ENCODE data around the gene XPO1. TPM values are rescaled to one million over a fixed set of nuclear protein-coding genes. Genes with fewer than 3 reads are reported as not detected.

The XPO1 gene
- total and polyA plus RNA-seq, 2 of the 4 experiments (the other 2 are of a cell fraction): 78.5 to 104 TPM

DNA sequence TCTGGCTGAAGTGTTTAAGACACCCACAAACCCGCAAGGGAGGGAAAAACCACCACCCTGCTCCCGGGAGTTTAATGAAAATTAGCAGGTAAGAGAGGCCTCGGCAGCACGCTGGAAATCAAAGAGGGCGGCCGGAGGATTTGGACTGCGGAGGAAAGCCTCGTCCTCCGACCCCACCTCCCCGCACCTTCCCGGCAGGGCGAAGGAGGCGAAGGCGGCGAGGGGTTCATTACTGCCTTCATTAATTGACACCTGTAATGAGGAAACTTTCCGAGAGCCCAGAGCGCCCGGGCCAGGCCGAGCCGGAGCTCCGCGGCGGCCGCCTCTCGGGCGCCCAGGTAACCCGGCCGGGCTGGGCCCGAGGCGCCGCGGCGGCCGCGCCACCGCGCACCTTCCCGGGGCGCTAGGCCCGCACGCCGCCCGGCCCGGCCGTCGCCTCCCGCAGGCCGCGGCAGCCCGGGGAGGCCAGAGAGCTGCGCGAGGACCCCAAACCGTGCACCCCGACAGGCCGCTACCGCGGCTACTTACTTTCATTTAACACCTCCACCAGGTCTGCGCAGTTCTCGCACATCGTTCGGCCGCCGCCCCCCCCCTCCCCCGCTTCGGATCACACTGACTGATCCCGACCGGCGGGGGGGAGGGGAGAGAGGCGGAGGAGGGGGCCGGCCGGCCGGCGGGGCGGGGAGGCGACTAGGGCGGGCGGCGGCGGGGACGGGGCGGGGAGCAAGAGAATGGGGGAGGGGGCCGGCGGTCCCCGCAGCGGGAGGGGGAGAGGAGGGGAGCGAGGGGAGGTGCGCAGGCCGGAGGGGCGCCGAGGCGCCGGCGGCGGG is 67.8 kb downstream of the XPO1 start:
- H3K4me3 ChIP-seq (ENCODE audit: insufficient read depth, low read depth, low read length): peak overlapping the region; percentile 95
- H3K9me3 ChIP-seq (ENCODE audit: control insufficient read depth, insufficient read depth, low read length): no peaks in the 10 kb centered on the region
- H3K14ac ChIP-seq (replicated peaks; ENCODE audit: low read depth, low read length): peak overlapping the region; percentile 39
- peak overlapping the region; percentile 66; the same call in 1 of the 2 replicates for H4K91ac ChIP-seq (ENCODE audit: insufficient read depth, low read depth, low read length)
- H4K5ac ChIP-seq (ENCODE audit: low read depth, low read length): no peak overlapping the region
- no peak overlapping the region; the same call in 1 of the 2 replicates for H3K18ac ChIP-seq (ENCODE audit: low read depth, low read length)
- no peak overlapping the region for H2BK120ac ChIP-seq (ENCODE audit: low read depth, low read length)
- WGBS, 2 experiments (ENCODE audit: extremely low coverage in 2 of 2, insufficient read length in 1 of 2): 0% methylated on average over 18 of the region's 94 CpGs; no CpG with 5 or more reads in 1 of the 2 experiments
- no peak overlapping the region for H2BK20ac ChIP-seq (ENCODE audit: low read depth, low read length)
- no peak for TF ChIP-seq FOS (IDR thresholded peaks at IDR 0.05; ENCODE audit: low read depth, low read length)
- TF ChIP-seq RCOR1 (IDR thresholded peaks at IDR 0.05; ENCODE audit: insufficient replicate concordance, low read length): no peak
- no peak for TF ChIP-seq CTCF (conservative IDR thresholded peaks at IDR 0.05; ENCODE audit: low read depth, low read length)
- no peak for TF ChIP-seq RAD21 (IDR thresholded peaks at IDR 0.05; ENCODE audit: low read length)
- no peak for TF ChIP-seq SMC3 (IDR thresholded peaks at IDR 0.05; ENCODE audit: low read depth, low read length)
- no peak for TF ChIP-seq USF2 (IDR thresholded peaks at IDR 0.05; ENCODE audit: low read depth, low read length)
- no peak for TF ChIP-seq CEBPB (IDR thresholded peaks at IDR 0.05; ENCODE audit: low read depth, low read length)
- no peak for TF ChIP-seq ELK1 (IDR thresholded peaks at IDR 0.05; ENCODE audit: borderline replicate concordance, low read depth, low read length)
- TF ChIP-seq MXI1 (IDR thresholded peaks at IDR 0.05; ENCODE audit: borderline replicate concordance, low read depth, low read length): no peak
- TF ChIP-seq BHLHE40 (IDR thresholded peaks at IDR 0.05; ENCODE audit: low read depth, low read length): no peak
- H3K36me3 ChIP-seq (ENCODE audit: control insufficient read depth, insufficient read depth, low read length): peaks cover 8% of the 10 kb centered on the region
- in situ Hi-C loops (cut with MboI; ENCODE audit: low sequenced_read_pairs) (no loop called here), intact Hi-C loops (cut with micrococcal nuclease) (no loop called here), dilution Hi-C loops (cut with HindIII; ENCODE audit: low sequenced_read_pairs, unreplicated experiment) (no loop called here)
- no peaks in the 10 kb centered on the region for H3K4me1 ChIP-seq (ENCODE audit: control insufficient read depth, insufficient read depth, low read length)
- BruUV-seq (replicated peaks): no TSS peak
- H2AK5ac ChIP-seq (ENCODE audit: low read depth, low read length): peak overlapping the region; percentile 49; the same call in 1 of the 2 replicates
- no peaks in the 10 kb centered on the region for H3K27me3 ChIP-seq (ENCODE audit: control insufficient read depth, insufficient read depth, low read length)
- H2BK5ac ChIP-seq (ENCODE audit: low read depth, low read length, poor library complexity, severe bottlenecking): peak overlapping the region; percentile 91
- POLR2A ChIA-PET (ENCODE audit: unreplicated experiment): interaction anchor here (0.5 kb wide), 1 partner anchor 68 kb away, joined by 3 read pairs; no protein-coding TSS in a partner anchor
- H3K56ac ChIP-seq (ENCODE audit: extremely low read depth, insufficient read depth, low read length): peak overlapping the region; percentile 51; the same call in 1 of the 2 replicates
- peak overlapping the region; percentile 100 for H3K9ac ChIP-seq (ENCODE audit: low read depth, low read length)
- 0 out of 2 replicates have a peak, but pooled peaks cover 8% of the 10 kb centered on the region for H3K9me1 ChIP-seq (ENCODE audit: insufficient read depth, low read length)
- H3K27ac ChIP-seq (ENCODE audit: insufficient read depth, low read length): peak overlapping the region; percentile 98
- H3K23ac ChIP-seq (ENCODE audit: low read depth, low read length): peak overlapping the region; percentile 91; the same call in 1 of the 2 replicates
- CTCF ChIA-PET: no interaction called here
- peak overlapping the region; percentile 78 to 89 for H4K8ac ChIP-seq (ENCODE audit: low read depth in 2 of 2, low read length in 2 of 2)
- peak overlapping the region; percentile 83 for H3K4ac ChIP-seq (ENCODE audit: low read depth, low read length)
- DNase-seq: no peak
- peak overlapping the region; percentile 93 for H2AFZ ChIP-seq (replicated peaks; ENCODE audit: low read length, poor library complexity)
- peak overlapping the region; percentile 96 for H2AK9ac ChIP-seq (replicated peaks; ENCODE audit: low read depth, low read length, poor library complexity)
- peak; percentile 71 for ATAC-seq (ENCODE audit: low read depth)
- H3K4me2 ChIP-seq (ENCODE audit: low read depth, low read length): peak overlapping the region; percentile 37
- peaks cover 15 to 39% of the 10 kb centered on the region in 2 experiments for H3K79me1 ChIP-seq (ENCODE audit: low read depth in 1 of 2, low read length in 2 of 2)
- H4K20me1 ChIP-seq (ENCODE audit: insufficient read depth, low read length): peaks cover 26% of the 10 kb centered on the region
- no peak overlapping the region for H2BK15ac ChIP-seq (ENCODE audit: low read depth, low read length)
